Left ventricle myocardium superior (tissue), 1 donor: ENCODE measurements around the gene NMUR1. TPM values are rescaled to one million over a fixed set of nuclear protein-coding genes. Genes with fewer than 3 reads are reported as not detected.

Source experiments
- ATAC-seq: fragments of 200-7000 bp; cut with Tn5 transposase; one replicate; pipeline ENCODE4 v1.9.1; 2020; ENCODE audit warnings: mild to moderate bottlenecking, moderate library complexity
- DNase-seq: peaks from one replicate; pipeline ENCODE4 v3.0.0-alpha.2; 2020
- intact Hi-C: fragments of 100-400 bp; cut with micrococcal nuclease; formaldehyde crosslinking; loops from one replicate; pipeline ENCODE4 v1.11.0; 2022
- total RNA-seq: library from RNA; stranded (reverse); fragmentation: NEBNext Ultra II Directional; extraction: Animal tissue kit (Norgen Biotek cat#: 25700); gene quantifications from one replicate; pipeline ENCODE4 v1.2.1, GENCODE V29; 2021
- donor health status: DM: no; HTN: yes; CAD: no; lungs with severe emphysema.

The NMUR1 gene
- total RNA-seq, 1 donor from 2014 or later, result not detected

DNA sequence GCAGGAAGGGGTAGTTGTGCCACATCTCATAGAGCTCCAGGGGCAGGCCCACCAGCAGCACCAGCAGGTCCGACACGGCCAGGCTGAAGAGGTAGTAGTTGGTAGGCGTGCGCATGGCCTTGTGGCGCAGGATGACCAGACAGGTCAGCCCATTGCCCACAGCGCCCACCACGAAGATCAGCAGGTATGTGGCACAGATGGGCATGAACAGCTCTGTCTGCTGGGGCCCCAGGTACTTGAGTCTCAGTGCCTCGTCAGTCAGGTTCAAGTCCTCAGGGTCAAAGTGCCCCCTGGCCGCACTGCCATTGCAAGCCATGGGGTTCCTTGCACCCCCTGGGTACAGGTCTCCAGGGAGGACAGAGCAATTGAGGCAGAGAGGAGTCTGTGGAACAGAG is 1.6 kb downstream of the NMUR1 start:
- no peak for ATAC-seq
- no peak for DNase-seq
- intact Hi-C loops, result no loop called here

DNA sequence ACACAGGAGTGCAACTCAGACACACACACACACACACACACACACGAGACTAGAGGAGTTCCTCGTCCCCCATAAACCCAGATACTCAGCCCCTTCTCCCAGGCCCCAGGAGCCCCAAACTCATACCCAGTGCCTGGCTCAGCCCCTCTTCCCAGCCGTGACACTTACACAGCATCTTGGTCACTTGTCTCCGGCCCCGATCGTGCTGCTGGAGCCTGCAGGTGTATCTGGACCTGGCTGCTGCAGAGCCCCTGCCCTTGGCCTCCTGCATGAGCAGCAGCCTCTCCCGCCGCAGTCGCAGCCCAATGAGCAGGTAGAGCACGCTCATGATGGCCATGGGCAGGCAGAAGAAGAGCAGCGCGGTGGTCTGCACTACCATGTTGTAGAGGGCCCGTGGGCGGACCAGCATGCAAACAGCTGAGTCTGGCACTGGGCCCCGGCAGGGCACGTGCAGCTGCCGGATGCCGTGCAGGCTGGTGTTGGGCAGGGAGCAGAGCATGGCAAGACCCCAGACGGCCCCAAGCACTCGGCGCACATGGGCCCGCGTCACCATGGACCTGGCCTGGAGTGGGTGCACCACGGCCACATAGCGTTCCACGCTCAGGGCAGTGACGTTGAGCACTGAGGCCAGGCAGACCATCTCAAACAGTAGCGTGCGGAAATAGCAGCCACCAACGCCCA is 2.1 kb downstream of the NMUR1 start:
- intact Hi-C loops, result no loop called here
- DNase-seq (no peak), ATAC-seq (no peak)

DNA sequence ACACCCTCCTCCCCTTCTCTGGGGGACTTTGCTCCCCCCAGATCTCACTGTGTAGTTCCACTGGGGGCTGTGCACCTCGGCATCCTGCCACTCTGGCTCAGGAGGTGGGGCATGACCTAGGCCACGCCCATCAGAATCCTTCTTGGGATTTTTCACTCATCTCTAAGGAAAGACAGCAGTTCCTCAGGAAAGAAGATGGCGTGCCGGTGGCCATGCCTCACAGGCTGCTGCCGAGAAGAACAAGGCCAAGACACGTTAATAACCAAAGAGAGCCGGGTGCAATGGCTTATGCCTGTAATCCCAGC is 3.2 kb downstream of the NMUR1 start:
- ATAC-seq, result no peak
- intact Hi-C loops, result no loop called here
- no peak for DNase-seq

DNA sequence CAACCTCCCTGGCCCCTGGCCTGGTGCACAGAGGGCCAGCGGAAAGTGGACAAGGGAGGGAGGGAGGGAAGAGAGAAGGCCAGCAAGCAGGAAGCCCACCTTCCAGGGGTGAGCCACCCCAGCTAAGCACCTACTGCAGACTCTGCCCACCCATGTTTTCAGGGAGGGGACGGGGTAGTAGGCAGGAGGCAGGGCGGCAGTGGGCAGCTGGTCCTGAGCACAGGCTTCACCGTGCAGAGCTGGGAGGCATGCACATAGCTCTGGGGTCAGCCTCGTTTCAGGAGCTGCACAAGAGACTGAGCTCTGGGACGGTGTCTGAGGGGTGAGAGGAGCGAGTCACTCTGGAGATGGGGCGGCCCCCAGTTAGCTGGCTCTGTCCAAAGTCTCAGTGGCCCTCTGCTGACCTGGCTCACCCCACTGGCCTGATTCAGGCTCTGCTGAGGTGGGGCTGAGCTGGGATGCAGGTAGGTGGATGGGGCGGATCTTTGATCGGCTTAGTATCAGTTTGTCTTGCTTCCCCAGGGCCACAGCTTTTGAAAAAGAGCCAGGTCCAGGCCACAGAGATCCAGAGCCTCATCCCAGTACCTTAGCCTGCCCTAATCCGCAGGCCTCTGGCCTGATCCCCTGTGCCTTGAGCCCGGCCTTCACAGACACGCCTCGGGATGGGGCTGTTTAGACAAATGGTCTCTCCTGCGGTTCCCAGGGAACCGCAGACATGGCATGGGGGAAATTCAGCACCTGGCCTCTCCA is 3.7 kb downstream of the NMUR1 start:
- DNase-seq (no peak), ATAC-seq (no peak)
- intact Hi-C loops, result no loop called here

DNA sequence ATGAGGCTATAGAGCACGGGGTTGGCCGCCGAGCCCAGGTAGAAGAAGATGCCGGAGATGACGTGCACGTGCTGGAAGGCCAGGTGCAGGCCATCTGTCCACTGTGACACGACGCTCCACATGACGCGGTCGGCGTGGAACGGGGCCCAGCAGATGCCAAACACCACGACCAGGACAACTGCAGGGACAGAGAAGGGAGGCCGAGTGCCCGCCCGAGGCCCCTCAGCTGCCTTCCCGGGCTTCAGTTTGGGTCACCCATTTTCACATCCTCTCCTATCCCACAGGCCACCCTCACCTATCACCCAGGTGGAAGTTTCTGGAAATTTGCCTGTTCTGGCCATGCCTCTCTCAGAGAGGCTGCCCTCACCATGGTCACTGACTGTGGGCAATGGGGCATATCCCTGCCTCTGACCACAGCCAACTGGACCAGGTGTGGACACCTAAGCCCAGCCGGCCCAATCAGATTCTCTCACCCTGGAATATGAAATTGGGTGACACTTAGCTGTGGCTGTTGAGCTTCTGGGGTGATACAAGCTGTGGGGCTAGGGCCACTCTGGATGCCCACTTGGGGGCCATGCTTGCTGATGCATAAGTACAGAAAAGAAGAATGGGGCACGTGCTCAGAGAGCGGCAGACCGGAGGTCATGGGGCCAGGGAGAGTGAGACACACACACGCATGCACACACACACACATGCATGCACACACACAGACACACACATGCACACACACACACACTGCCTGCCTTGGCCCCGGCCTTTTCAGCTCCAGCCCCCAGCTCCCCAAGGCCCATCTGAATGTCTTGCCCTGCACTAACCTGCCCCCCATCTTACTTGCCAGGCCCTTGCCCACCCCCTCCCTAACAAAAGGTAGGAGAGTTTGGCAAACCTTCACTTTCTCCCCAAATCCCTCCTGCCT is 4.7 kb downstream of the NMUR1 start:
- intact Hi-C loops, result no loop called here
- no peak for DNase-seq
- no peak for ATAC-seq

DNA sequence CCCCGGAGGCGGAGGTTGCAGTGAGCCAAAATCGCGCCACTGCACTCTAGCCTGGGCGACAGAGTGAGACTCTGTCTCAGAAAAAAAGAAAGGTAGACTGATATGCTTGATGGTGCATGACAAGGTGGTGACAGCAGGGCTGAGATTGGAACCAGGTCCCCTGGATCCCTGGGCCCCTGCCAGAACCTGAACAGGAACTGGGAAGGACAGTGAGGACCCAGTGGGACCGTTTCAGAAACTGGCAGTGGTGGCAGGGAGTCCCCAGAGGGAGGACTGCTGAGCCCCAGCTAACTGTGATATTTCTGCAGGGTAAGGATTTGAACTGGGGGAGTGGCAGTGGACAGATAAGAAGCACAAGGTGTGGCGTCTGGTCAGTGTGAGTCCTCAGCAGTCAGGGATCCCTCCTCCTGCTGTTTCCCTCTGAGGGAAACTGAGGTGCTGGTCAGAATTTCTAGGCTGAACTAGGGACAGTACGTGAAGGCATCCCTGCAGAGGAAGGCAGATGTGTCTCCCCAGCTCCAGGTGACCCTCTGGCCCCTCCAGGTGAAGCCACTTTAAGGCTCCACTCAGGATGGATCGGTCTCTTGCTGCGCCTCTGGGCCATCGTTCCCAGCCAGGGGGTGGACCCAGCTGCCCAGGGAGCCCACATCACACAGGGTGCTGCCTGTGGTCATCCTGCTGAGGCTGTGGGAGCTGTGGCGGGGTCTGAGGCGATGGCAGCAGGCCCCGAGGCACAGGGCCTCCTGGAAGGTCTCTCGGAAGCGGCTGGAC is 5.6 kb downstream of the NMUR1 start:
- DNase-seq (no peak), ATAC-seq (peak; percentile 74)
- intact Hi-C loops, result no loop called here

DNA sequence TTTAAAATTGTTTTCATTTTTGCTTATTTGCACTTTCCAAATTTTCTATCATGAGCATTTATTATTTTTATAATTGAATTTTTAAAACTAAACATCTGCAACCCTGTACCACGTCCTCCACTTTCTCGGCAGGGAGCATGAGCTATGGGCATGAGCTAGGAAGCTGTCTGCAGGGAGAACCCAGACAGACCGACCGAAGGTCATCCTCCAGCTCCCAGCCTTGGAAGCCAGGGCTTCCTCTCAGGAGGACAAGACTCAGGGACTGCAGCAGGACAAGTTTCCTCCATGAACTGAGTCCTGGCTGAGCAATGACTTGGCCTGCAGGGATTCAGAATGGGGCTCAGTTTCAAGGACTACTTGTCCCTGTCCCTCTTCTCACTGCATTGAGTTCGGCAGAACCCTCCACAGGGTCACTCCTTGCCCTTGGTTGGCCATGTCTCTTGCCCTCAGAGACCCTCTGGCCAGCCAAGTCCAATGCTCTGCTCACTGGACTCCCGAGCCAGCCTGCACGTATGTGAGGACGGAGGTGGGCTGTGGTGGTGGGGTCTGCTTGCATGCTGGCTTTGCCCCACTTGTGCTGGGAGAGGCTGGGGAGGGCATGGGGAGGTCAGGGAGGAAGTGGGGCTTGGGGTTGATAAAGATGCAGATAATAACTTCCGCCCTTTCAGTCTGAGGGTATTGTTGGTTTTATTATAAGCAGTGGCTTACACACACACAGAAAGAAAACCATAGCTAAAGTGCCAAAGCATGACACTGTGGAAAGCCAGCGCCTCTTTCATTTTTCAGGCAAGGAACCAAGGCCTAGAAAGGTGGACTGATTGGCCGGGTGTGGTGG is 6.6 kb downstream of the NMUR1 start:
- no peak for ATAC-seq
- intact Hi-C loops, result no loop called here
- DNase-seq, result no peak

DNA sequence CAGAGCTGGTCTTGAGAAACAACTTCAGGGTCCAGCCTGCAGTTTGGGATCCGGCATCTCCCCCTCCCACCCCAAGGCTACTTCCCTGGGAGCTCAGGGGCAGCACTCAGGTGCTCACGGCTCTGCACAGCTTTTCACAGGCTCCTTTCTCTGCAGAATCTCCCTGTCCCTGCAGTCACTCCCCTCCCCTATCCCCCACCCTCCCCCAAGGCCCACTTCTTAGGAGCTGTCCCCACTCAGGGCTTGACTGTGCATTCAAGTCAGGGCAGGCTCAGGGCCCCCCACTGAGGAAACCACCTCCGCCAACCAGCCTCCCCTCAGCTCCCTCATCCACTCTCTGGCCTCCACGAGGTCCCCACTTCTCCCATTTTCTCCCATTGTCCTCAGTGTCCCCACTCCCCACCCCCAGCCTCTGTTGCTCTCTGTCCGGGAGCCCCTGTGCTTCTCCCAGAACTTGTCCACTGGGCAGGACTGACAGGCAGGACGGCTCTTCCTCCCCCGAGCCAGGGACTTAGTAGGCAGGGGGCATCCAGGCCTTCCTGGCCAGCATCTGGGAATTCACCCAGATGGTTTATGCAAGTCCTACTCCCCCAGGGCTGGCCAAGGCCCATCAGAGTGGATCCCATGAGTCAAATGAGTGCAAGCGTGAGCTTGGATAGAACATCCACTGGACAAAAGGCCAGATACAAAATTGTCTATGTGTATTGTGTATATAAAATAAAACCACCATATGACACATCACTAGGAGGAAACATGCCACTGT is 7.6 kb downstream of the NMUR1 start:
- DNase-seq, result no peak
- intact Hi-C loops, result no loop called here
- ATAC-seq, result no peak

DNA sequence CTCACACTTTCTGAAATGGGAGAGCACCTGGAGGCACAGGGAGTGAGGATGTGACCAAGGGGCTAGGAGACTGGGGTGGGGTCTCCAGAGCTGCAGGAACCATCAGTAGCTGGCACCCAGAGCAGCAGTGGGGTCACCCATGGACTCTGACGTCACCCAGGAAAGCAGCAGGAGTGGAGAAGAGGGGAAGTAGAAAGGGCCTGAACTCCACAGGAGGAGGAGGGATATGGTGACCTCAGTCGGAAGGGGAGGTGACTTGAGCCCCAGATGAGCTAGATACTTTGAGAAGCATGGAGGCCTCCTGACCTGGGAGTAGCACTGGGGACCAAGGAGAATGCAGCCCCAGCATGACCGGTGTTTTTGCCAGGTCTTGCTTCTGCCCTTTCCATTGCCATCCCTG is 8.8 kb downstream of the NMUR1 start:
- intact Hi-C loops, result no loop called here
- DNase-seq (no peak), ATAC-seq (no peak)

DNA sequence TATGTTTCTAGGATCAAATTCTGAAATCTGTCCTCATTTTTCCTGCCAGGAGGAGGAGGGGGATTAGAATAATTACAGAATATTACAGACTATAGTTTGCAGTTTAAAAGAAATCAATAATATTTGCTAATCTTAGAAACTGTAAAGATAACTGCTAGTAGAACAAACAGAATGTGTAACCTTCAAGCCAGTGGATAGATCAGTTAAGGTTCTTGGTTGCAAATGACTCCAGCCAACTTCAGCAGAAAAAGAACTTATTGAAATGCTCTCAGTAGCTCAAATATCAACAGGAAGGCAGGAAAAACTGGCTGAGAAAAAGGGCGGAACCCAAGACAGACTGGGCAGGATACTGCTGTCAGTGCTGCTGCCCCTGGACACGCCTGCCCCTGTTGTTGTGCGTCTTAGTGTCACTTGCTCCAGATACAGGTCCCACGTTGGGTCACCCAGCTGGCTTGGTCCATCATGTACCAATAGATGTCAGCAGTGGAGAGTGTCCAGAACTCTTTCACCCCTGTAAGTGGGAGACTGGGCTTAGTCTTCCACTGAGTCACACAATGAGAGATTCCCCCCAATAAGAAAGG is 10.2 kb downstream of the NMUR1 start:
- DNase-seq (no peak), ATAC-seq (no peak)
- intact Hi-C loops, result no loop called here

DNA sequence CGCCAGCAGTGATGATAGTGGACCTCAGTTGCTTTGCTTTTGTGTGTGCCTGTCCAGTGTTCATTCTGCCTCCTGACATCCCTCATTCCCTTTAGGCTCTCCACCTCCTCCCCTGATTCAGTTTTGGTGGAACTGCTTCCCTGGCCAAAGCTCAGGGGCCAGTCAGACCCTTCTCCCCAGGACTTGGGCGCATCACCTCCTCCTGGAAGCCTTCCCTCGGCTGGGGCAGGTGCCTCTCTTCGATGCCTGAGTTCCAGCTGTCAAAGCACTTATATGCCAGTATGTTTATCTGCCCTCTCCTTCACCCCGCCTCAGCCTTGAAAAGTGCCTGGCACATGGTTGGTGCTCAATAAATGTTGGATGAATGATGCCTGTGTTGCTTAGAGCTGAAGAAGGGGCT is 11.5 kb downstream of the NMUR1 start:
- no peak for DNase-seq
- intact Hi-C loops, result no loop called here

DNA sequence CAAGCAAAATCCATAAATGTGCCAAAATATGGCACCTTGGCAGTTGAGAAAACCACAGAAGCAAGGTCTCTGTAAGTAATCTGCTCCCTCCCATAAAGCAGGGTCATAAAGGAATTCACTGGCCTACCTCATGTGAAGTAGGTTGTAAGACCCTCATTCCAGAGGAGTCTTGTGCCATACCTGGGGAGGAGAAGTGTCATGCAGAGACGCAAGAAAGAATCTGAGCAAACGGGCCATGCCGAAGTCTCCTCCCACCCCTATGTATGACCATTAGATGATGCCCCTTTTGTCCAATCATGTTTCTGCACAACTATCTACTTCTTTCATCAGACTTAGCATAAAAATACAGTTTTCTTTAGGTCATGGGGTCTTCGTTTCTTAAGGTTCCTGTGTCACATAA is 14.6 kb downstream of the NMUR1 start:
- DNase-seq (no peak), ATAC-seq (no peak)
- intact Hi-C loops, result no loop called here

More for the DNA sequence above, 11.5 kb downstream of the NMUR1 start:
- no peak for ATAC-seq

DNA sequence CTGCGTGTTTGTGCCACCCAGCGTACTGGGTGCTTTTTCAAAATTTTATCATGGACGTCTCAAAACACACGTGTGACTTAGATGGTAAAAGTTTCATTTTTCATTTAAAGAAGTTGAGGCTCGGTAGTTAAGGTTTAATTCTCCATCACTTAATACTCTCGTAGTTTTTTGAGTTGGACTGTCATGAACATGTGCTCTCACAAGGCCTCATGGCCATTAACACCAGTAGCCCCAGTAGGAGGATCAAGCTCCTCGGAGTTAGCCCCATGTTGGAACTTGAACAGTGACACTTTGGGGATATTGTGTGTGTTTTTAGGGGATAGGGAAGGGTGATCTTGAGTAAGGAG is 15.3 kb downstream of the NMUR1 start:
- no peak for DNase-seq
- intact Hi-C loops, result no loop called here
- ATAC-seq, result no peak

DNA sequence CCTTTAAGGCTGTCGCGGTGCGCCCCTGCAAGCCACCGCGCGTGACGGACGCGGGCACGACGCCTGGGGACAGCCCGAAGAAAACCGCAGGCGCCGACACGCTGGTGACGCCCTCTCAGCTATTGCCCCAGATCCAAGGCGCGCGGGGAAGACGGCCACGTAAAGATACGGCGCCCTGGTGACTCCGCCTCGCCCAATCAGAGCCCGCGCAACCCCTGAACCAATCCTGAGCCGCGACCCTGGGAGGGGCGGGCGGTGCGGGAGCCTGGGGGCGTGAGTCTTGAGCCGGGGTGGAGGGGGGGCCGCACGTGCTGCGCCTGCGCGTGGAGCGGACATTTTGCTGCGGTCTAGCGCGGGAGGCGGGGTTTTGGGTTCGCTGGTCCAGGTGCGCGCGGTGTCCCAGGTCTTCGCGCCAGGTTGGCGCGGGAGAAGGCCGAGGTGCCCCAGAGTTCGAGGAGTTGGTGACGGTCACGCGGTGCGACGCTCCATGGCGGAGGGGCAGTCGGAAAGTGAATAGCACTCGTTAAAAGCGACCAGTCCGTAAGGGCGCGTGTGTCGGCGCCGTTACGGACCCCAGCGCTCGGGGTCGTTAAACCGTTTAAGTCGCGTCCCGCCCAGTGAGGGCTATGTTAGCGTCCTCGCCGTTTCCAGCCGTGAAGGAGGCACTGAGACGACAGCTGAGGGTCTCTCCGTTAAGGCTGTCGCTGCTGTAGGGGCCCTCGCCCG is 15.9 kb downstream of the NMUR1 start:
- ATAC-seq, result peak; percentile 100
- peak; percentile 99 for DNase-seq
- intact Hi-C loops, result no loop called here

DNA sequence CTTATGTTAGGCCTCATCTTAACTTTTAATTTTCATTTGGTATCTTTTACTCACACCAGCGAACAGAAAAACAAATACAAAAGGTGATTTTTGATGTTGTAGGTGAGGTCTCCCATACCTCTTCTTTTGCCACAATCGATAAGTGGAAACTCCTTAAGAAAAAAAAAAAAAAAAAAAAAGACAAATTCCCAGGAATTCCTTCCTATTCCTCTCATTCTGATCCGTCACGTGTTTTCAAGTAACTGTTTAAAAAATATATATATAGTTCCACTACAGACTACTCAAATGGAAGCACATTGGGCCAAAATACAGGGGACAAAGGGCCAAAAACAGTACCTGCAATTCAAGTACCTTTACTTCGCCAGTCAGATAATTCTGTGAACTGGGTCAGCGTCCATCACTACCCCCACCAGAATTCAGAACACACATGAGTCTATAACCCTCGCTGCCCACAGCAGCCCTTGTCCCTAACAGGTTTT is 16.5 kb downstream of the NMUR1 start:
- DNase-seq, result no peak
- intact Hi-C loops, result no loop called here
- ATAC-seq, result no peak

DNA sequence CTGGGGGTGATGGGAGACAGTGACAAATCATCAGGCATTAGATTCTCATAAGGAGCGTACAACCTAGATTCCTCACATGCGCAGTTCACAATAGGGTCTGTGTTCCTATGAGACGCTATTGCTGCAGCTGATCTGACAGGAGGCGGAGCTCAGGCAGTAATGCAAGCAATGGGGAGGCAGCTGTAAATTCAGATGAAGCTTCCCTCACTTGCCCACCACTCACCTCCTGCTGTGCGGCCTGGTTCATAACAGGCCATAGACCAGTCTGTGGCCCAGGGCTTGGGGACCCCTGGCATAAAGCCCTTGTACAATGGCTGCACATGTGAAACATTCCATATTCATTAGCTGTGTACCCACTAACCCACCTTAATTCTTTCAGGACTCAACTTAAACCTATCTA is 18.0 kb downstream of the NMUR1 start:
- intact Hi-C loops, result no loop called here

DNA sequence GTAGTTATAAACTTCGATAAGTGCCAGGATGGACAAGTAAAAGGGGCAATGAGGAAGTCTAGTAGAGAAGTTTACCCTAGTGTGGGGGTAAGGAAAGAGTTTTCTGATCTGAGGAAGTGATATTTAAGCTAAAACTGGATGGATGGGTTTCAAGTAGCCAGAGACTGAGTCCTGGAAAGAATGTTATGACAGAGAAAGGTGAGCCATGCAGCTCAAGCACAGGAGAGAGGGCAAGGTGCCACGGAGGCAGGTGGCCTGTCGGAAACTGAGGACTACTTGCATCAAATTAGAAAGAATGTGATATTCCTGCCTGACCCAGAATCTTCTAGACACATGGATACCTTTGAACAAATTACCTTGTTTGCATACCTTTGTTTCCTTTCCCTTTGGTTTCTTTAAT is 26.5 kb downstream of the NMUR1 start:
- intact Hi-C loops, result no loop called here
- DNase-seq, result no peak
- ATAC-seq, result no peak

More for the DNA sequence above, 18.0 kb downstream of the NMUR1 start:
- no peak for ATAC-seq
- no peak for DNase-seq
